Islet of Langerhans (tissue), 1 donor: ENCODE data around the gene NUP210.
"Not testable (repeated sequence)": the region's sequence is repeated elsewhere in the genome, so short reads cannot be mapped to it uniquely, and the experiment has no call there.

Experiments
- FAIRE-seq: peaks from one replicate; lab custom pipeline; 2011; peaks lifted over from hg19 to GRCh38; lab: Jason Lieb, UNC

NUP210 gene

DNA sequence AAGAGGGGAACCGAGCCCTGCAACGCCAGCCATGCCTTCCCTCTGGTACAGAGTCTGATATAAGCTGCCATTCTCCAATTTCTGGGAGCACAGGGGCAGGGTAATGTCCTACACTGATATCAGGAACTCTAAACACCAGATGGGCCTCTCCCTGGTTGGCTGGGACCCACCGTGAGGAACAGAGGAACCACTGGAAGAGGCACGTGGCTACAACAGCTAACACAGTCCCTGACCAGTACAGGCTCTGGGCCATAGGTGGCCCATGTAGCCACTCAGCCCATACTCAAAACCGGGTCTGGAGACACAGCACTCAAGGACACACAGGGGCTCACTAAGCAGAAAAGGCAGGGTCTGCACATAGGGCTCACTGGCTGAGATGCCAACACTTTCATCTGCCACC, 13.9 kb downstream of the NUP210 start:
- FAIRE-seq, result no peak

- no peak for FAIRE-seq
These were observed 14.5 kb downstream of the NUP210 start for GRCh38 chr3:13405614-13406013.

GRCh38 chr3:13404626-13405452, 15.3 kb downstream of the NUP210 start:
- no peak for FAIRE-seq

- no peak for FAIRE-seq
These were observed 16.3 kb downstream of the NUP210 start for GRCh38 chr3:13403847-13404246.

DNA sequence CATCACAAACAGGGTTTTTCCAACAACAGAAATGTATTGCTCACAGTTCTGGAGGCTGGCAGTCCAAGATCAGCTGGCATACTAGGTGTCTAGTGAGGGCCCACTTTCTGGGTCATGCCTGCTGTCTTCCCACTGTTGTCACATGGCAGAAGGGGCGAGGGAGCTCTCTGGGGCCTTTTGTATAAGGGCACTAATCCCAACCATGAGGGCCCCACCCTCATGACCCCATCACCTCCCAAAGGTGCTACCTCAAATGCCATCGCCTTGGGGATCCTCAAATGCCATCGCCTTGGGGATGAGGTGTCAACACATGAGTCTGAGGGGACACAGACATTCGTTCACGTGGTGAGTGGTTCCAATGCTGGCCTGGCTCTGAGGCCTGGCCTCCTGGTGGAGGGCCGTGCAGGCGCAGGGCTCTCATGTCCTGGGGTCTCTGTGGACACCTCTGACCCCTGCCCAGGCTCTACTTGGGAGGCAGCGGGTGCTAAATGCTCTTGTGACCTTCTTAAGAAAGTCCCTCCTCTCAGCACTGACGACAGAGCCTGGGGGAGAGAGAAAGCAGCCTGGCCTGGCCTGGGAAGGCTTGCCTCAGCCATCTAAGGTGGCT, 16.8 kb downstream of the NUP210 start:
- FAIRE-seq, result no peak

DNA sequence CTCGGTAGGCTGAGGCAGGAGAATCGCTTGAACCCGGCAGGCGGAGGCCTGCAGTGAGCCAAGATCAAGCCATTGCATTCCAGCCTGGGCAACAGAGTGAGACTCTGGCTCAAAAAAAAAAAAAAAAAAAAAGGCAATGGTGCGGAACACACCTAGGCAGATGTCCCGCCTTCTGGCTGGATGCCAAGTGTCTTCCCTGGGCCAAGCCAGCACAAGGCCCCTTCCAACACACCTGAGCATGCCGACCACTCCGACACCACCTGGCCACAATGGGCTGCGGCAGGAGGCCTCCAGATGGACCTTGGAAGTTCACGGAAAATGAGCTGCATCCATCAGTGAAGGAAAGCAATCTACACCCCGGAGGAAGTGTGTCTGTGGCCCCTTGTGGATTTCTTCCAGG, 19.0 kb downstream of the NUP210 start:
- no peak for FAIRE-seq

DNA sequence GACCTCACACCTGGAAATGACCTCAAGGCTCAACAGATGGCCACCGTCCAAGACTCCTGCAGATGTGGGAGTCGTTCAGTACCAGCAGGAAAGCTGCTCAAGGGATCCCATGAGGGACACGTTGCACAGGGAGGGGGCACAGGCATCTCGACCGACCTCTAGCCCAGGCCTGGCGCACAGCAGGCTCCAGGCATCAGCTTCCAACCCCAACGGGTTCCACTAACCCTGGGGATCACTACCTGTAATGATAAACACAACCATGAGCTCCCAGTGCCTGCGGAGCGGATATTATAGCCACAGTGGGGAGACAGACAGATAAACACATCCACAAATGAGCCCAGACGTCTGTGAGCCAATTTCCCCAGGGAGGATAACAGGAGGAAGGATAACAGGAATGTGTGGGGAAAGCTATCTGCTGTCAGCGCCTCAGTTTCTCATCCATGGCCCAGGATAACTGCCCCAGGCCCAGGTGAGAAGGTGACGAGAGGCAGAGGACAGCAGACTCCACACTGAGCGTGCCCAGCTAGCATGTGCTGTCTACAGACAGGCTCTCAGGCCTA, 19.9 kb downstream of the NUP210 start:
- FAIRE-seq, result no peak

DNA sequence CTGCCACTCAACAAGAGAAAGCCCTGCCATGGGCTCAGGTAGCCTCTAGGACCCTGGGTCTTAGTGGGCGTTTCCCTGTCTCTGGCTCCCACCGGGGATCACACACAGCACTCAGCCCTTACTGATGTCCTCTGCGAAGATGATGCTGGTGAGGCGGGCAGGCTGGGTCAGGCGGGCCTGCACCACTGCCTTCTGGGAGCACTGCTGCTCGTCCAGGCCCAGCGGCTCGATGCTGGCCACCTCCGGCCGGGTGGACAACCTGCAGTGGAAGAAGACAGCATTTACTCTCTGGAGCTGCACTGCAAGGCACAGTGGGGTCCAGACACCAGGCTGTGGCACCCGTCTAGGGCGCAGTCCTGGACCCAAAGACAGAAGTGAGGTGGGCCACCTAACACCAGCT, 20.5 kb downstream of the NUP210 start:
- no peak for FAIRE-seq

DNA sequence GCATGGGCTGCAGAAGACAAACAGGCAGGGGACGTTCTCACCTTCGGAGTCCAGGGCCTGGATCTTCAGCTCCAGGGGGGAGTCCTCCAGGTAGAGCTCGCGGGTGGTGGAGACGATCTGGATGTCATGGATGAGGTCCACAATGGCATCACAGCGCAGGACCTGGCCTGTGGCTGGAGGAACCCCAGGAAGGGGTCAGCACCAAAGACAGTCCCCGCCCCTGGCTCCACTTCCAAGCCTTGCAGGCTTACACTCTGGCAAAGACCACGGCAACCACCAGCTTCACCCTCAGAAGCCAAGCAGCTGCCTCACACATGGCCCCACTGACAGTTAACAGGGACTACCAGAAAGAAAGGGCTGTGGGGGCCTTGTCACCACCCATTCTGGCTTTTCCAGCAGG, 22.8 kb downstream of the NUP210 start:
- no peak for FAIRE-seq

- FAIRE-seq, result no peak
These were observed 25.8 kb downstream of the NUP210 start for GRCh38 chr3:13394363-13394762.

DNA sequence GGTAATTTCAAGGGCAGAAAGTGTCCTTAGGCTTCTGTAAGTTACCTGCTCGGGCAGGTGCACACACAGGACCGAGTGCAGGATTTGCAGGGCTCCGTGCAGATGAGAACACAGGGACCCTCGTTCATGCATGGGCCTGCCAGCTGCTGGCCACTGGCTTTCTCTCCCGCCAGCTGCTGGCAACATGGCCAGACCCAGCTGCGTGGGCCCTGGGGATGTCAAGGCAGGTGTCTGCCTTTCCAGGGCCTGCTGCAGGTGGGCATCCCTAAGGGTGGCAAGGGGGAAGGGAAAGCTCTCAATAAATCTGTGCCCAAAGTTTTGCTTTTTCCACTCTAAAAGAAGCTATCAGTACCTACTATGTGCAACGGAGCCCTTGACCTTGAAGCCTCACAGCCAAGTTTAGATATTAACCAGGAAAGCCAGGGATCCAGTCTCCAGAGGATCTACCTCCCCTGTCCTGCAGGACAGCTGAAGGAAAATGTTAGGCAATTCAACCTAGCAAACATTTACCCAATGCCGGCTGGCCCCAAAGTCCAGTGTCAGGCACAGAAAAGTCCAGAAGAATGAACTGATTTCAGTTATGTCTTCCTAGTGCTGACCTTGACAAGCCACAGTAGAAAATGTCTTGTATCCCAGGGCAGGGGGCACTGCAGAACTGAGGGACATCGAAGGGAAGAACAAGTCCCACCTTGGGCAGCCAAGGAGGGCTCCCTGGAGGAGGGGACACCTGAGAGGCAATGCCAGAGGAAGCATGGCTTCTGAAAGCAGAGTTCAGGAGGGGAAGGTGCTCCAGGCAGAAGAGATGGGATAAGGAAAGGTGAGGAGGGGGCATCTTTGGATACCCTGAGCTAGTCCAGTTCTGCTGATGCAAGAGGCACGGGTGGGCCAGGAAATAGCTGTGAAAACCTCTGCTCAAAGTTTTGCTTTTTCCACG, 26.4 kb downstream of the NUP210 start:
- FAIRE-seq, result no peak

GRCh38 chr3:13391308-13391707, 28.8 kb downstream of the NUP210 start:
- no peak for FAIRE-seq

GRCh38 chr3:13389378-13389777, 30.7 kb downstream of the NUP210 start:
- FAIRE-seq, result no peak

GRCh38 chr3:13388816-13389215, 31.3 kb downstream of the NUP210 start:
- FAIRE-seq, result no peak

GRCh38 chr3:13385373-13385965, 34.7 kb downstream of the NUP210 start:
- FAIRE-seq, result no peak

DNA sequence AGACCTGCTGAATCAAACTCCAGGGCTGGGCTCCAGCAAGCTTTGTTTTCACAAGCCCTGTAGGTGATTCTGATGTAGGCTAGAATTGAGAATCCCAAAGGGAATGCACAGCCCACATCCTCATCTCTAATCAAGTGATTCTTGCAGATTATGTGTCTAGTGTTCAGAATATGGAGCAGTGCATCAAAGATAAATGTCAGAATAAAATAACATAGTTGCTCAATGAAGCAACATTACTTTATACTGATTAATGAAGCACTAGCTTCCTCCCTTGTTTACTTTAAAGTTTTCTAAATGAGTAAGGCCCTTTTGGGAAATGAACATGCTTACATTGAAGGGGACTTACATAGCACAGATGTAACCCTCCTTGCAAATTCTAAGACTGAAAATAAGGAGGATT, 39.2 kb downstream of the NUP210 start:
- no peak for FAIRE-seq

DNA sequence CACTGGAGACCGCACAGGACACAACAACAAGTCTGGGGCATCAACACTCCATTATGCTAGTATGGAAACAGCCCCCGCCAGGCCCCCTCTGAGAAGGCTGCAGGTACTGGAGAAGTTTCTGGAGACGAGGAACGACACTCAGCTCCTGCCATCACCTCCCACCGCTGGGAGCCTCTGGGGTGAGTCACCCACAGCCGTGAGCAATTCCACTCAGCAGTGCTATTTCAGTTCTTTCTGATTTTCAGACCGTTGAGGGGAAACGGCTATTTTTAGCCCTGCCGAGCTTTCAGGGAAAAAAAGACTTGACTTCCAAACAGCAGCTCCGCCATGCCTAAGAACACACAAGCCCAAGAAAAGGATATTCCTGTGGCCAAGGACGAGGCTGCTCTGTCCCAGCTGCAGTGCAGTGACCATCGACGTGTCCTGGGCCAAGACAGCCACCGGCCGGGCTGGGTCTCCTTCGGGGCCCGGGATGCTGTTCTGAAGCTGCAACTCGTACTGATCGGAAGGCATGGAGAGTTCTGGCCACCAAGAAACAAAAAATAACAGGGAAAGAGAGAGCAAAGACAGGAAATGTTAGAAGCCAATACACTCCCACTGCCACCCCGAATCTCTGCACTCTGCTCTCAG, 40.8 kb downstream of the NUP210 start:
- no peak for FAIRE-seq

GRCh38 chr3:13378155-13378554, 42.0 kb downstream of the NUP210 start:
- FAIRE-seq, result no peak

DNA sequence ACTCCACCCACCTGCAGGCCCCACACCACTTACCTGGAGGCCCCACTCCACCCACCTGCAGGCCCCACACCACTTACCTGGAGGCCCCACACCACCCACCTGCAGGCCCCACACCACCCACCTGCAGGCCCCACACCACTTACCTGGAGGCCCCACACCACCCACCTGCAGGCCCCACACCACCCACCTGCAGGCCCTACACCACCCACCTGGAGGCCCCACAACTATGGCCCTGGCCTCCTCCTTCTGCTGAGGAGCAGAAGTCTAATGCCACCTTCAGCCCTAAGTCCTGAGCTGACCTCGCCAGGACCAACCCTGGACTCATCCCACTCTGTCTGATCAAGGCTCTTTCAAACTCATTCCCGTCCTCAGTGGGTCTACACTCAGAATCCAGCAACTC, 42.4 kb downstream of the NUP210 start:
- not testable (repeated sequence) for FAIRE-seq

GRCh38 chr3:13377021-13377420, 43.1 kb downstream of the NUP210 start:
- FAIRE-seq, result no peak

DNA sequence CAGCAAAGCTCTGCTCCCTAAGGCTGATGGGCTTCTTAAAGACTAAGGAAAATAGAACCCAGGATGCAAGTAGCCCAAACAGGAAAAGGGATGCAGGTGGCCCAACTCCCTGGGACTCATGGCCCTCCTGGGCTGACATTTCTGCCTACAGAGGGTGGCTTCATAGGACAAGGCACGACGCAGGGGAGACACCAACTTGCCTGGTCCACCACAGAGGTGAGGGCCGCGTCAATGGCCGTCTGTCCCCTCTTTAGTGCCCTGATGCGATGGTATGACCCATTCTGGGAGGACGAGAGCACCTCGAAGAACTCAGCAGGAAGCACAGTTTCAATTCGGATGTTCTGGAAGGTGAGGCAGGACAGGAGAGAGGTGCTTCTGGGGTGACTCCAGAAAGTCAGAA, 44.0 kb downstream of the NUP210 start:
- no peak for FAIRE-seq

- FAIRE-seq, result no peak
These were observed 44.7 kb downstream of the NUP210 start for GRCh38 chr3:13375464-13375863.
